Activated CD8-positive, alpha-beta memory T cell treated with anti-CD3 and anti-CD28 coated beads for 36 hours (primary cell): ENCODE data around the gene RPP30. TPM values are rescaled to one million over a fixed set of nuclear protein-coding genes. Genes with fewer than 3 reads are reported as not detected.

Source experiments
- CTCF ChIA-PET: fragments of 350-600 bp; sonication (Branson Sonifier 250); formaldehyde crosslinking; loops from one replicate; lab custom pipeline; 2021; ENCODE audit warnings: antibody characterized with exemption; lab: Charles Lee
- POLR2A ChIA-PET: fragments of 350-600 bp; sonication (Branson Sonifier 250); formaldehyde crosslinking; loops from one replicate; lab custom pipeline; 2021; ENCODE audit warnings: antibody characterized with exemption; lab: Charles Lee
- total RNA-seq, 2 experiments: library from RNA; stranded (reverse); gene quantifications; one replicate each; pipeline ENCODE4 v1.2.3, GENCODE V29; 2021

Gene RPP30
- total RNA-seq, 2 experiments from 2014 or later, result 107 to 112 TPM

- POLR2A ChIA-PET, result interaction anchor here (0.5 to 0.7 kb wide), 2 partner anchors 18 to 991 kb away, joined by 4 to 5 read pairs; no protein-coding TSS in a partner anchor
- CTCF ChIA-PET, result interaction anchor here (0.7 to 1.5 kb wide), 12 partner anchors 10 to 995 kb away, joined by 3 to 7 read pairs (median 3); no protein-coding TSS in a partner anchor
These were observed 40.4 kb downstream of the RPP30 start for GRCh38 chr10:90912174-90912573.

- POLR2A ChIA-PET, result interaction anchor here (0.5 kb wide), 1 partner anchor 990 kb away, joined by 5 read pairs; no protein-coding TSS in a partner anchor
- CTCF ChIA-PET, result interaction anchor here (0.7 to 1.4 kb wide), 3 partner anchors 27 to 87 kb away, joined by 3 to 4 read pairs (median 3); no protein-coding TSS in a partner anchor
These were observed 41.2 kb downstream of the RPP30 start for GRCh38 chr10:90912854-90913479.

GRCh38 chr10:90913774-90914420 lies 42.1 kb downstream of the RPP30 start:
- ChIA-PET CTCF (no interaction called here), POLR2A (no interaction called here)

GRCh38 chr10:90914992-90915765 lies 43.4 kb downstream of the RPP30 start:
- ChIA-PET CTCF (no interaction called here), POLR2A (no interaction called here)

DNA sequence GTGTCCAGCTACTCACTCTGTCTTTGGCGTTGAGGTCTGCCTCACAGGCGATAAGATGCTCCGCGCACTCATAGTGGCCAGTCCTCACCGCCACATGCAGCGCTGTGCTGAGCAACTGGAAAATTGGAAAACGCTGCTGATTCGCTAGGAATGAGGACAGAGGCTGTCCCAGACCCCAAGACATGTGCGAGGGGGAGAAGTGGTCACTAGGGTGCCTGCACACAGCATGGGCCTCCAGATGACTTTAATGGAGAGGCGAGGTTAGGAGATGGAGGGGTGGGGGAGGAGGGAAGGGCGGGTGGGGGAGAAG lies 43.9 kb downstream of the RPP30 start:
- CTCF ChIA-PET, result no interaction called here
- POLR2A ChIA-PET, result no interaction called here

- CTCF ChIA-PET, result no interaction called here
- POLR2A ChIA-PET, result no interaction called here
These were observed 44.8 kb downstream of the RPP30 start for GRCh38 chr10:90916392-90917237.

DNA sequence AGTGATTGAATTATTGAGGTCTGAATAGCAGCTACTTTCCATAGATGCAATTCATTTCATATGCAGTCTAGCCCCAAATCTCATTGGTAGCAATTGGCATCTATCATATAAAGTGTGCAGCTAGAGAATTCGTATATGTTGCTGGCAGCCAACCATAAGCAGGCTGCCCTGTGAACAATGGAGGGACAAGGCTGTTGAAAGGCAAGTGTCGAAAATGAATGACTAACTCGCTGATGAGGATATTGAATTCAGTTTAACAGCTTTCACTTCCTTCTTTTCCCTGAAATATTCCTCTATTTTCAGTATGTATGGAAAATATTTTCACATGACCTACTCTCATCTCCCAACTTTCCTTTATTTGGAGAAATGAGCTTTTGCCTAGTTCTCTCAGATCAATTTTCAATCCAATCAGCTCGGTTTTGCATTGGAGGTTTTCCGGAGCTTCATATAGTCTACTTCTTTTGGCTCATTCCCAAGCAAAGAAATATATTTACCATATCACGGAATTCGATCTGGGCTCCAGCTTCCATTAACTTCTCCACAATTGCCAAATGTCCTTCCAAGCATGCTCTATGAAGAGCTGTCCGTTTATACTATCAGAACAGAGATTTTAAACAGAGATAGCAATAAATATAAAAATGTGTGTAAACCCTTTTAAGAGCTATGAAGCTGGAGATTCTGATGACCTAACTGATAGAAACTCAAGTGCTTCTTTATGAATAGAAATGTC lies 45.6 kb downstream of the RPP30 start:
- ChIA-PET POLR2A (no interaction called here), CTCF (no interaction called here)

GRCh38 chr10:90917968-90918318 lies 46.2 kb downstream of the RPP30 start:
- ChIA-PET POLR2A (no interaction called here), CTCF (no interaction called here)

DNA sequence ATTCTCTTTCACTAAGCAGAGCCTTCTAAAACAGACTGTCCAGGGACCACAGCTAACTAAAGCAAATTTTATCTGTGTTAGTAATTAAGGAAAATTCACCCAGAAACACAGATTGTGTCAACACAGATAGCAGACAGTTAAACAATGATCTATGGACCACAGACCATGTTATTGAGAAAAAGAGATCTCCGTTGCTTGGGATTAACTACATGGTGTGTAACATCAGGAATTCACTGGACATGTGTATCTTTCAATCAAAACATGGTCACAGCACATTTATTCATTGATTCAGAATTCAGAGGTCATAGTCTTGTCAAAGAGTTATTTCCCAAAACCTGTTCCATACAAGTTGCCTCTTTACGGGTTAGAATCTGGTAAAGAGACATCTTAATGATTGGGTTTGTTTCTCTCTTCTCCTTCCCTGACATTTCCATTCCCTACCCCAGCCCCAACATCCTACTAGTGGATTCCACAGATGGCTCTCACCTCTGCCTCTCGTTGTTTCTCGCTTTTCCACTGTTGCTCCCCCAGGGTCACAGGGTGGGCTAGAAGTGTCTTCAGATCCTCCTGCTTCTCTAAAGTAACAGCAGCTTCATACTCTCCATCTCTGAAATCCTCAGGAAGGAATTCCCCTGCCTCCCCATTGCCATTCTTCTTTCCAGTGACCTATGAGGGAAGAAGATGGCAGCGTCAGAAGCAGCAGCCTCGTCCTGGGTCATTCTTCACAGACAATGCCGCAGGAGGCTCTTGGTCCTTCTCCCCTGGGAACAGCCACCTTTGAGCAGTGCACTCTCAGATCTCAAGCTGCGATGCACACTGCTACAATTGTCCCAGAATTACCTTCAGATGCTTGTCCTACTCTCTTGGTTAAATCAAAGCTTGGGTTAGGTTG lies 48.2 kb downstream of the RPP30 start:
- POLR2A ChIA-PET, result no interaction called here
- CTCF ChIA-PET, result interaction anchor here (0.7 kb wide), 1 partner anchor 1093 kb away, joined by 3 read pairs; no protein-coding TSS in a partner anchor

- POLR2A ChIA-PET, result no interaction called here
- CTCF ChIA-PET, result interaction anchor here (1.5 kb wide), 1 partner anchor 10 kb away, joined by 5 read pairs; no protein-coding TSS in a partner anchor
These were observed 49.4 kb downstream of the RPP30 start, which contains the start of gene ANKRD1 for GRCh38 chr10:90920986-90921666. ANKRD1 (minus strand) TSS chr10:90921087; CDS start chr10:90921027, 60 bp downstream.

- POLR2A ChIA-PET, result no interaction called here
- CTCF ChIA-PET, result interaction anchor here (0.5 to 1.5 kb wide), 2 partner anchors 10 to 33 kb away, joined by 3 to 5 read pairs; no protein-coding TSS in a partner anchor
These were observed 50.1 kb downstream of the RPP30 start for GRCh38 chr10:90921906-90922305.

GRCh38 chr10:90923111-90923731 lies 51.4 kb downstream of the RPP30 start:
- POLR2A ChIA-PET, result no interaction called here
- CTCF ChIA-PET, result interaction anchor here (1.1 kb wide), 1 partner anchor 13 kb away, joined by 4 read pairs; no protein-coding TSS in a partner anchor

DNA sequence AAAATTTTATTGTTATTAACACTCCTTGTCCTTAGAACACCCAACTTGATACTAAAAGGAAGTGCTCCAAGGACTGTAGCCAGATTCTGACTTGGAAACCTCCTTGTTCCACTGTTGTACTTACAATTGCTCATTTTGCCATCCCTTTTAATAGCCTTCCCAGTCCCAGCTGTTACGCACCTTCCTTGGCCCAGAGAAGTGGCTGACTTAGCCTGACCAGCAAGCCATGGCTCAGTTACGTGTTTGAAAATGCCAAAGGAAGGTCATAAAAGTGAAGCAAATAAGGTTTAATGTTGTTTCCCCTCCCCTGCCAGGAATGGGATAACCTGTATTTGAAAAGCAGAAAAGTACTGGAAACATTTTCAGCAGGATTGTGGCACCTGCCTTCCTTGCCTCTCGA lies 52.8 kb downstream of the RPP30 start:
- POLR2A ChIA-PET, result no interaction called here
- CTCF ChIA-PET, result no interaction called here

DNA sequence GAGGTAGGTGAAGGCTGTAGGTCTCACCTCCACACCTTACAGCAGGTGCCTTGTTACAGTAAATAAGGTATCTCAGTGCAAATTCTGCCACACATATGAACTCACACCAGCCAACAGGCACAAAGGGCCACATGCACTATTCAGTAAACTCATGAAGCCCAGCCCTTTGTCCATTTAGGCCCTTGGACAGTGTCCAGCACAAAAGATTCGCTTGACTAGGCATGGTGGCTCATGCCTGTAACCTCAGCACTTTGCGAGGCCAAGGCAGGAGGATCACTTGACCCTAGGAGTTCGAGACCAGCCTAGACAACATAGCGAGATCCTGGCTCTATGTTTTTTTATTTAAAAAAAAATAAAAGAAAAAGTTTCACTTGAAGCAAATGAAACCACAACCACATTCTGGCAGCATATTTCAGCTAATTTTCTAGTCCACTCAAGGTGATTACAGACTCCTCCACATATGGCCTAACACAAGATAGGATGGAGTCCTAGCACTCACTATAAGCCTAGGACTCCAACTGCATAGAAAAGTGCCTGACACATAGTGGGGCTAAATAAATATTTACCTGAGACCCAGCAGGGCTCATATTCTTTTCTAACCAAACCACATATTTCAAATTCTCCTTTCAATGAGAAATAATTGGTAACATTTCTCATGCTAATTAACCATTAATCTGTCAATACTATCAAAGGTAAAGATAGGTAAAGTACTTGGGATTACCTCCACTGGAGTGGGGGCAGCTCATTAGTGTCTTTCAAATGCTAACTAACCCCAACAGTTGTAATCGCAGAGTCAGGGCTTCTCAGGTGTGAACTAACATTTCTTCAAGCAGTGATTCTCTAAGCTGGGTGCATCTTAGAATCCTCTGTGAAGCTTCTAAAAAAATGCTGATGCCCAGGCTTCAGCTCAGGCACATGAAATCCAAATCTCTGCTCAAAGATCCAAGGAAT lies 53.6 kb downstream of the RPP30 start:
- ChIA-PET CTCF (no interaction called here), POLR2A (no interaction called here)

DNA sequence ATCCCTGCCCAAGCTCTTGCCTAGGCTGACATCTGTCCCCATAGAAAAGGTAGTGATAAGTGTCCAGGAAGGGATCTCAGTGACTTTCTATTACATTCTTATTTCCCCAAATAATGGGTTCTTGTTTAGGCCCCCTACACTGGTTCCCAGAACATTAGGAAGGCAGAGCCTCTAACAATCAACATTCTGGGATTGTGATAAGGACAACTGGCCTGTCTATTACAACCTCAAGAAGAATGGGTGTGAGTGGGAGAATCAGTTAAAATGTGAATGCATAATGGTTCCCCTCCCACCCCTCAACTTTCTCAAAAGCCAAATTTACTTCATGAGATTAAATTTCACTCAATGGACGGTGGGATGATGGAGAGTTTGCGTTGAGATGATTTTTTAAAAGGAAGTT lies 55.5 kb downstream of the RPP30 start:
- CTCF ChIA-PET, result interaction anchor here (1.3 kb wide), 1 partner anchor 371 kb away, joined by 4 read pairs; no protein-coding TSS in a partner anchor
- POLR2A ChIA-PET, result no interaction called here
